Adrenal gland (tissue), 12 donors: ENCODE measurements around the gene CCDC28A. TPM values are rescaled to one million over a fixed set of nuclear protein-coding genes. Genes with fewer than 3 reads are reported as not detected.

Experiments
- DNase-seq, 7 donors: peaks; one replicate each; pipeline ENCODE4 v3.0.0-alpha.2; 2019 to 2020
- H3K27ac ChIP-seq, 5 donors: fragments of 200-600 bp; sonication (generic) in 4 of 5; 1 replicate in 3 of 5; 2 replicates in 2 of 5; pipeline versions ENCODE4 v1.5.1 to v1.8.0; 2016 to 2020; ENCODE audit warnings: mild to moderate bottlenecking in 1 of 5
- H3K27me3 ChIP-seq: fragments of 200-600 bp; 2 replicates; pipeline ENCODE4 v1.8.0; 2021
- H3K36me3 ChIP-seq, 2 donors: fragments of 200-600 bp; replicated peaks in 1 of 2; 1 replicate in 1 of 2; 2 replicates in 1 of 2; pipeline versions ENCODE4 v1.5.1 to v1.8.0; 2018 to 2022
- H3K4me1 ChIP-seq, 2 donors: fragments of 200-600 bp; replicated peaks in 1 of 2; 1 replicate in 1 of 2; 2 replicates in 1 of 2; pipeline versions ENCODE4 v1.5.1 to v1.8.0; 2018 to 2021
- H3K4me3 ChIP-seq, 4 donors: fragments of 200-600 bp; sonication (generic) in 3 of 4; one replicate each; pipeline ENCODE4 v1.5.1; 2016 to 2018
- H3K9me3 ChIP-seq, 3 donors: fragments of 200-600 bp; sonication (generic) in 1 of 3; replicated peaks in 1 of 3; 1 replicate in 2 of 3; 2 replicates in 1 of 3; pipeline versions ENCODE4 v1.5.1 to v1.8.0; 2016 to 2021
- POLR2A ChIP-seq, 2 donors: fragments of 450-650 bp; IDR thresholded peaks; one replicate each; pipeline ENCODE4 v1.6.1; 2017; ENCODE audit warnings: antibody characterized with exemption in 2 of 2, mild to moderate bottlenecking in 2 of 2, moderate library complexity in 1 of 2
- WGBS, 4 donors: extraction: QIAGEN DNeasy Blood & Tissue Kit in 2 of 4; methylation state at CpG; one replicate each; pipeline versions ENCODE4 v1.1.5 to v1.1.7; 2013 to 2017; 5-methylcytosine and 5-hydroxymethylcytosine counted together
- intact Hi-C, 2 donors: fragments of 100-400 bp; cut with DNase I; formaldehyde crosslinking; loops; one replicate each; pipeline versions ENCODE4 v1.14.1 to v1.15.0; 2022 to 2023
- polyA plus RNA-seq, 3 donors: library from polyadenylated mRNA; stranded (reverse); fragments of 200-250 nt in 2 of 3; fragments of 350-450 nt in 1 of 3; fragmentation: Illumina TruSeq in 1 of 3; extraction: RNeasy Lipid Tissue Mini Kit (QIAGEN cat#74804) in 1 of 3; gene quantifications; one replicate each; pipeline ENCODE4 v1.2.3, GENCODE V29; 2013 to 2014
- total RNA-seq, 9 donors: library from RNA; depleted of rRNA in 4 of 9; stranded (reverse); fragments of >200 nt in 4 of 9; fragments of 120-200 nt in 1 of 9; fragmentation: NEBNext Ultra II Directional in 1 of 9; extraction: Animal tissue kit (Norgen Biotek cat#: 25700) in 1 of 9; gene quantifications; one replicate each; pipeline versions ENCODE4 v1.1.0 to v1.2.4, GENCODE V29; 2013 to 2023
- TF ChIP-seq, protein P1 (sequence below), 6 experiments: fragments of 450-650 bp in 4 of 6; fragments of 200-600 bp in 2 of 6; sonication (generic) in 1 of 6; IDR thresholded peaks; 1 replicate in 5 of 6; 2 replicates in 1 of 6; pipeline versions ENCODE4 v1.5.1 to v1.8.0; 2016 to 2021; ENCODE audit warnings: antibody characterized with exemption in 6 of 6, mild to moderate bottlenecking in 2 of 6, moderate library complexity in 1 of 6
- donor health status: healthy with polysubstance abuse.
- donor health status: Bipolar disorder and iron deficiency.
- donor health status: DM: yes; HTN: yes; CAD: no.
- donor health status: DM: no; HTN: no; CAD: no.
- donor health status: DM: no; HTN: no; CAD: no.
- donor health status: DM: yes; HTN: yes; CAD: no.

Gene CCDC28A
- total and polyA plus RNA-seq, 12 donors: 24.1 to 70.0 (median 44.2) TPM

- 88 to 100% (median 96%) methylated on average over 4 of the region's 4 CpGs for WGBS, 4 donors
- TF ChIP-seq, protein P1, sequence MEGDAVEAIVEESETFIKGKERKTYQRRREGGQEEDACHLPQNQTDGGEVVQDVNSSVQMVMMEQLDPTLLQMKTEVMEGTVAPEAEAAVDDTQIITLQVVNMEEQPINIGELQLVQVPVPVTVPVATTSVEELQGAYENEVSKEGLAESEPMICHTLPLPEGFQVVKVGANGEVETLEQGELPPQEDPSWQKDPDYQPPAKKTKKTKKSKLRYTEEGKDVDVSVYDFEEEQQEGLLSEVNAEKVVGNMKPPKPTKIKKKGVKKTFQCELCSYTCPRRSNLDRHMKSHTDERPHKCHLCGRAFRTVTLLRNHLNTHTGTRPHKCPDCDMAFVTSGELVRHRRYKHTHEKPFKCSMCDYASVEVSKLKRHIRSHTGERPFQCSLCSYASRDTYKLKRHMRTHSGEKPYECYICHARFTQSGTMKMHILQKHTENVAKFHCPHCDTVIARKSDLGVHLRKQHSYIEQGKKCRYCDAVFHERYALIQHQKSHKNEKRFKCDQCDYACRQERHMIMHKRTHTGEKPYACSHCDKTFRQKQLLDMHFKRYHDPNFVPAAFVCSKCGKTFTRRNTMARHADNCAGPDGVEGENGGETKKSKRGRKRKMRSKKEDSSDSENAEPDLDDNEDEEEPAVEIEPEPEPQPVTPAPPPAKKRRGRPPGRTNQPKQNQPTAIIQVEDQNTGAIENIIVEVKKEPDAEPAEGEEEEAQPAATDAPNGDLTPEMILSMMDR (IDR thresholded peaks at IDR 0.05): no peak
- intact Hi-C loops: no loop called here
- H3K4me1 ChIP-seq: no peaks in the 10 kb centered on the region
- no peak for DNase-seq
- H3K36me3 ChIP-seq: no peaks in the 10 kb centered on the region
- H3K27me3 ChIP-seq: no peaks in the 10 kb centered on the region
- H3K27ac ChIP-seq: no peak overlapping the region
- no peaks in the 10 kb centered on the region for H3K9me3 ChIP-seq
- H3K4me3 ChIP-seq: no peak overlapping the region
Observed at GRCh38 chr6:138821519-138821918, 48.0 kb downstream of the CCDC28A start.

- intact Hi-C loops: no loop called here
- Histone ChIP-seq H3K4me3 (no peak overlapping the region), H3K4me1 (no peaks in the 10 kb centered on the region), H3K27me3 (no peaks in the 10 kb centered on the region), H3K36me3 (no peaks in the 10 kb centered on the region), H3K27ac (no peak overlapping the region), H3K9me3 (no peaks in the 10 kb centered on the region)
- 81 to 88% (median 87%) methylated on average over 11 of the region's 11 CpGs for WGBS, 4 donors
- no peak for DNase-seq
- no peak for TF ChIP-seq POLR2A (IDR thresholded peaks at IDR 0.05)
- TF ChIP-seq, protein P1 (IDR thresholded peaks at IDR 0.05): no peak
Observed at GRCh38 chr6:138824482-138825144, 51.0 kb downstream of the CCDC28A start.

GRCh38 chr6:138830248-138830647 lies 56.7 kb downstream of the CCDC28A start:
- H3K27ac ChIP-seq: no peak overlapping the region
- DNase-seq: no peak
- intact Hi-C loops: no loop called here
- WGBS, 4 donors: 62 to 78% (median 67%) methylated on average over 7 of the region's 7 CpGs
- H3K9me3 ChIP-seq: no peaks in the 10 kb centered on the region
- no peaks in the 10 kb centered on the region for H3K4me1 ChIP-seq
- TF ChIP-seq, protein P1 (IDR thresholded peaks at IDR 0.05): no peak
- TF ChIP-seq POLR2A (IDR thresholded peaks at IDR 0.05): no peak
- no peaks in the 10 kb centered on the region for H3K27me3 ChIP-seq
- no peaks in the 10 kb centered on the region for H3K36me3 ChIP-seq
- H3K4me3 ChIP-seq: no peak overlapping the region

- Histone ChIP-seq H3K4me1 (no peaks in the 10 kb centered on the region), H3K27me3 (no peaks in the 10 kb centered on the region), H3K27ac (no peak overlapping the region), H3K9me3 (no peaks in the 10 kb centered on the region), H3K36me3 (no peaks in the 10 kb centered on the region), H3K4me3 (no peak overlapping the region)
- 88 to 96% (median 93%) methylated on average over 2 of the region's 2 CpGs for WGBS, 4 donors
- DNase-seq: no peak
- intact Hi-C loops: no loop called here
- TF ChIP-seq, protein P1 (IDR thresholded peaks at IDR 0.05): no peak
- TF ChIP-seq POLR2A (IDR thresholded peaks at IDR 0.05): no peak
Observed at GRCh38 chr6:138832182-138832581, 58.6 kb downstream of the CCDC28A start.
